ENCODE data around the gene FXYD5. TPM values are rescaled to one million over a fixed set of nuclear protein-coding genes. Genes with fewer than 3 reads are reported as not detected.

Gene FXYD5
- total and polyA plus RNA-seq, 2 donors (not counting 1 experiment from before 2014, with no cell fraction given) = 310 to 390 TPM

DNA sequence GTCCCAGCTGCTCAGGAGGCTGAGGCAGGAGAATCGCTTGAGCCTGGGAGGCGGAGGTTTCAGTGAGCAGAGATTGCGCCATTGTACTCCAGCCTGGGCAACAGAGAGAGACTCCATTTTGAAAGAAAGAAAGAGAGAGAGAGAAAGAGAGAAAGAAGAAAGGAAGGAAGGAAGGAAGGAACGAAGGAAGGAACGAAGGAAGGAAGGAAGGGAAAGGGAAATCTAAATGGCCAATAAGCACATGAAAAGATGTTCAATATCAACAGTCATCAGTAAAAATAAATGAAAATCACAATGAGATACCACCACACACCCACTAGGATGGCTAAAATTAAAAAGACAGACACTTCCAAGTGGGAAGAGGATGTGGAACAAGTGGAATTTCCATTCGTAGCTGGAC is 19.7 kb downstream of the FXYD5 start:
- 93% methylated on average over 3 of the region's 6 CpGs for WGBS (ENCODE audit: insufficient coverage)
- DNase-seq (no peak), ATAC-seq (ENCODE audit: low read depth) (no peak)
- H3K4me3 Mint-ChIP-seq = no peak overlapping the region
- H4K20me1 ChIP-seq (ENCODE audit: control insufficient read depth, insufficient read depth, low read length, poor library complexity, severe bottlenecking) = no peaks in the 10 kb centered on the region
- H3K27ac ChIP-seq (ENCODE audit: low read length in 2 of 2) = no peak overlapping the region
- H3K9me3 ChIP-seq (ENCODE audit: control extremely low read depth in 1 of 3, control insufficient read depth in 2 of 3, insufficient read depth in 1 of 3, low read length in 2 of 3) = peaks cover 0 to 8% (median 2%) of the 10 kb centered on the region in 3 donors
- no peaks in the 10 kb centered on the region for H3K27me3 ChIP-seq (replicated peaks in 1 of 4; ENCODE audit: control extremely low read depth in 1 of 4, control insufficient read depth in 3 of 4, insufficient read depth in 4 of 4, low read length in 3 of 4)
- no peak for TF ChIP-seq EZH2 (IDR thresholded peaks at IDR 0.05; ENCODE audit: borderline replicate concordance, insufficient read depth, low read depth, low read length, poor library complexity, severe bottlenecking)
- no peak for TF ChIP-seq CTCF (IDR thresholded peaks at IDR 0.05)
- no peaks in the 10 kb centered on the region for H3K27me3 Mint-ChIP-seq
- H2AFZ ChIP-seq (ENCODE audit: insufficient read depth, low read depth, low read length, poor library complexity, severe bottlenecking) = no peak overlapping the region
- H3K9ac ChIP-seq (ENCODE audit: low read length) = no peak overlapping the region
- H3K4me3 ChIP-seq (ENCODE audit: control extremely low read depth in 1 of 5, extremely low read depth in 1 of 5, insufficient read depth in 1 of 5, low read depth in 2 of 5, low read length in 4 of 5) = no peak overlapping the region
- no peak overlapping the region for H3K4me2 ChIP-seq (replicated peaks; ENCODE audit: low read depth, low read length, poor library complexity, severe bottlenecking)
- peaks cover 0 to 3% of the 10 kb centered on the region in 2 donors for H3K4me1 ChIP-seq (ENCODE audit: control insufficient read depth in 2 of 2, insufficient read depth in 2 of 2, low read length in 2 of 2)
- ChIA-PET POLR2A (interaction anchor here (0.7 kb wide), 1 partner anchor 42 kb away, joined by 4 read pairs; no protein-coding TSS in a partner anchor), CTCF (interaction anchor here (0.8 kb wide), 1 partner anchor 13 kb away, joined by 3 read pairs; no protein-coding TSS in a partner anchor)
- H3K9me3 Mint-ChIP-seq (ENCODE audit: insufficient read depth) = no peaks in the 10 kb centered on the region
- H3K27ac Mint-ChIP-seq = no peak overlapping the region
- H3K36me3 ChIP-seq (replicated peaks in 1 of 2; ENCODE audit: control extremely low read depth in 1 of 2, control insufficient read depth in 1 of 2, extremely low read depth in 1 of 2, insufficient read depth in 2 of 2, low read length in 1 of 2) = peaks cover 0 to 6% of the 10 kb centered on the region in 2 experiments
- no peaks in the 10 kb centered on the region for H3K79me2 ChIP-seq (ENCODE audit: control insufficient read depth, insufficient read depth, low read length)
- H3K4me1 Mint-ChIP-seq = peaks cover 6% of the 10 kb centered on the region
- intact Hi-C loops (cut with micrococcal nuclease) = no loop called here

- Mint-ChIP-seq H3K4me3 (no peak overlapping the region), H3K27me3 (no peaks in the 10 kb centered on the region), H3K27ac (no peak overlapping the region), H3K4me1 (peaks cover 7% of the 10 kb centered on the region), H3K9me3 (ENCODE audit: insufficient read depth) (no peaks in the 10 kb centered on the region)
- H3K9ac ChIP-seq (ENCODE audit: low read length) = no peak overlapping the region
- ATAC-seq (ENCODE audit: low read depth) = no peak
- POLR2A ChIA-PET = interaction anchor here (1.1 to 1.3 kb wide), 2 partner anchors 22 to 33 kb away, joined by 3 read pairs; partner anchors contain the start of genes FXYD5 and FXYD7
- peaks cover 0 to 3% of the 10 kb centered on the region in 2 donors for H3K4me1 ChIP-seq (ENCODE audit: control insufficient read depth in 2 of 2, insufficient read depth in 2 of 2, low read length in 2 of 2)
- no peak overlapping the region for H3K4me3 ChIP-seq (ENCODE audit: control extremely low read depth in 1 of 5, extremely low read depth in 1 of 5, insufficient read depth in 1 of 5, low read depth in 2 of 5, low read length in 4 of 5)
- H3K9me3 ChIP-seq (ENCODE audit: control extremely low read depth in 1 of 3, control insufficient read depth in 2 of 3, insufficient read depth in 1 of 3, low read length in 2 of 3) = peaks cover 0 to 8% (median 2%) of the 10 kb centered on the region in 3 donors
- 96% methylated on average over 3 of the region's 3 CpGs for WGBS (ENCODE audit: insufficient coverage)
- no peak for TF ChIP-seq EZH2 (IDR thresholded peaks at IDR 0.05; ENCODE audit: borderline replicate concordance, insufficient read depth, low read depth, low read length, poor library complexity, severe bottlenecking)
- no peak for TF ChIP-seq CTCF (IDR thresholded peaks at IDR 0.05)
- H3K27ac ChIP-seq (ENCODE audit: low read length in 2 of 2) = no peak overlapping the region
- no peaks in the 10 kb centered on the region for H3K36me3 ChIP-seq (replicated peaks in 1 of 2; ENCODE audit: control extremely low read depth in 1 of 2, control insufficient read depth in 1 of 2, extremely low read depth in 1 of 2, insufficient read depth in 2 of 2, low read length in 1 of 2)
- no peak overlapping the region for H3K4me2 ChIP-seq (replicated peaks; ENCODE audit: low read depth, low read length, poor library complexity, severe bottlenecking)
- H3K79me2 ChIP-seq (ENCODE audit: control insufficient read depth, insufficient read depth, low read length) = no peaks in the 10 kb centered on the region
- H3K27me3 ChIP-seq (replicated peaks in 1 of 4; ENCODE audit: control extremely low read depth in 1 of 4, control insufficient read depth in 3 of 4, insufficient read depth in 4 of 4, low read length in 3 of 4) = no peaks in the 10 kb centered on the region
- no peak overlapping the region for H2AFZ ChIP-seq (ENCODE audit: insufficient read depth, low read depth, low read length, poor library complexity, severe bottlenecking)
- intact Hi-C loops (cut with micrococcal nuclease) = no loop called here
- no peaks in the 10 kb centered on the region for H4K20me1 ChIP-seq (ENCODE audit: control insufficient read depth, insufficient read depth, low read length, poor library complexity, severe bottlenecking)
- CTCF ChIA-PET = no interaction called here
- no peak for DNase-seq
These were observed 21.6 kb downstream of the FXYD5 start for GRCh38 chr19:35176181-35176570.

Measured in B cell (primary cell).